ENCODE data around the gene RNF168.
"Not testable (repeated sequence)": the region's sequence is repeated elsewhere in the genome, so short reads cannot be mapped to it uniquely, and the experiment has no call there.

Gene RNF168

DNA sequence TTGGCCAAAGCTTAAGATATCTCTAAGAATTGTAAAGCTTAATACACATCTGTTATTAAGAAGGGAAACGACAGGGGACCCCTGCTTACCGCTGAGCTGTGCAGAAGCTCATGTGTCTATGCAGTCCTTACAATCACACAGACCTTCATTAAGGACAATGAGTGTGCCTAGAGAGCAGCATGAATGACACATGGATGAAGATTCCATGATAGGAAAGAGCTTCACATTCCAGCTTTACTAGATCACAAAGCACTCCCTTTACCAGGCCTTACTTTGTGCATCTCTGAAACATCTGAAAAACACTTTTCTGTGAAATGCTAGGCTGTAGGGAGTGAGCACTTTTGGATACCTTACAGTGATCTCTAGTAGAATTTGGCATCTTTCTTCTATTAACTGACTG is 32.0 kb downstream of the RNF168 start:
- no peak for DNase-seq (ENCODE audit: low read depth, low spot score)

GRCh38 chr3:196470182-196470581 is 33.4 kb downstream of the RNF168 start:
- not testable (repeated sequence) for DNase-seq (ENCODE audit: low read depth, low spot score)

DNA sequence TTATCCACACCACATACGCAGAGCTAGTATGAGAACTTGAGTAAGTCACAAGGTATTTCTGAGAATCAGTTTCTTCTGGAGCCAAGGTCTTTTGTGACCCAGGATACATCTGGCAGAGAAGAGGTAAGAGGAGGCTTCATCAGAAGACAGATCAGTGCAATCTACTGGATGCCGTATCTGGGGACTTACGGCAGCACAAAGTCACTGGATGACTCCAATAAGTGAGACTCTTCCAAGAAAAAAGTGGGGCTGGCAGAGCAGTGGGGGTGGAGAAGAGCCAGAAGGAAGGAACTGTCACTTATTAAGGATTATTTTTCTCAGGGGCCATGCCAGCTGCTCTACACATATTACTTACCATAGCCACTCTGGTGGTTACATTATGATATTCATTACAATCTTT is 39.8 kb downstream of the RNF168 start:
- DNase-seq (ENCODE audit: low read depth, low spot score): no peak

- no peak for DNase-seq (ENCODE audit: low read depth, low spot score)
Observed at GRCh38 chr3:196463478-196463756, 40.2 kb downstream of the RNF168 start.

GRCh38 chr3:196462680-196463477 is 40.7 kb downstream of the RNF168 start:
- not testable (repeated sequence) for DNase-seq (ENCODE audit: low read depth, low spot score)

DNA sequence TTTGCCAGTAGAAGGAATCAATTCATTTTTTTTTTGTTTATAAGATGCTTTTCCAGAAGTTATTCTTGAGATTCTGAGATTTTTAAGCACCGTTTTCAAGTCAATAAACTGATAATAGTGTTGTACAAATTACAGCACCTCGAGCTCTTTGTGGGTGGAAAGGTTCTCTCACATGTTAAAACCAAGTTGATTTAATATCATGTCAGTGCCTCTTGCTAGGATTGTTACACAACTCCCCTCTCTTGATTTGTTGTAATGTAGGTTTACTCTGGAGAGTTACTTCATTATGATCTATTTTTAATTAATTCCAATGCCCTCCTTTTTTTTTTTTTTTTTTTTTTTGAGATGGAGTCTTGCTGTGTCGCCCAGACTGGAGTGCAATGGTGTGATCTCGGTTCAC is 45.5 kb downstream of the RNF168 start:
- no peak for DNase-seq (ENCODE audit: low read depth, low spot score)

- DNase-seq (ENCODE audit: low read depth, low spot score): not testable (repeated sequence)
Observed at GRCh38 chr3:196457470-196457869, 46.1 kb downstream of the RNF168 start.

DNA sequence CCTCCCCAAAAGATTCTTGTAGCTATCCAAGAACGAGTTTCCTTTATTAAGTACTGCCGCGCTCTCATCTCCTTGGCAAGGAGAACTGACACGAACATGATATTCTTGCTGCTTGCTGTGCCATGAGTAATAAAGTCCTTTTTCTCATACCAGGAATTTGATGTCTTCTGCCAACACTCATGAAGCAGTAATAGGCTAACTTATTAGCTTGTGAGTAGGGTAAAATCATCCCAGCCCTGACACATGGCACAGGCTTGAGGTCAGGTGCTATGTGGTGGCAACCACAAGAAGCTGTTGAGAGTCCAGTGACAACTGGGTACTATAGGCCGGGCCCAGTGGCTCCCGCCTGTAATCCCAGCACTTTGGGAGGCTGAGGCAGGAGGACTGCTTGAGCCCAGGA is 48.6 kb downstream of the RNF168 start:
- no peak for DNase-seq (ENCODE audit: low read depth, low spot score)

DNA sequence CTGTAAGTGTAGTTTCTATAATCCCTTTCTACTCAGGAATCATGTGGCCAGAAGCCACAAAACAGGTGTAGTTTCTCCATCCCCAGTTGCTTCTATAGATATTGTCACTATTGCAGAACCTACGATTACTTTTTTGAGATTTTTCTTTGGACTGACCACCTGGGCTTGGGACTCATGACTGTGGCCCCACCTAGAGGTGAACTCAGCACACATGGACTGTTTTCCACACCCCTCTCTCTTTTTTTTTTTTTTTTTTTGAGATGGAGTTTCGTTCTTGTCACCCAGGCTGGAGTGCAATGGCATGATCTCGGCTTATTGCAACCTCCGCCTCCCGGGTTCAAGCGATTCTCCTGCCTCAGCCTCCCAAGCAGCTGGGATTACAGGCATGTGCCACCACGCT is 58.2 kb downstream of the RNF168 start:
- DNase-seq (ENCODE audit: low read depth, low spot score): not testable (repeated sequence)

GRCh38 chr3:196444500-196444894 is 59.1 kb downstream of the RNF168 start:
- DNase-seq (ENCODE audit: low read depth, low spot score): no peak

- DNase-seq (ENCODE audit: low read depth, low spot score): no peak
Observed at GRCh38 chr3:196440696-196441095, 62.9 kb downstream of the RNF168 start.

DNA sequence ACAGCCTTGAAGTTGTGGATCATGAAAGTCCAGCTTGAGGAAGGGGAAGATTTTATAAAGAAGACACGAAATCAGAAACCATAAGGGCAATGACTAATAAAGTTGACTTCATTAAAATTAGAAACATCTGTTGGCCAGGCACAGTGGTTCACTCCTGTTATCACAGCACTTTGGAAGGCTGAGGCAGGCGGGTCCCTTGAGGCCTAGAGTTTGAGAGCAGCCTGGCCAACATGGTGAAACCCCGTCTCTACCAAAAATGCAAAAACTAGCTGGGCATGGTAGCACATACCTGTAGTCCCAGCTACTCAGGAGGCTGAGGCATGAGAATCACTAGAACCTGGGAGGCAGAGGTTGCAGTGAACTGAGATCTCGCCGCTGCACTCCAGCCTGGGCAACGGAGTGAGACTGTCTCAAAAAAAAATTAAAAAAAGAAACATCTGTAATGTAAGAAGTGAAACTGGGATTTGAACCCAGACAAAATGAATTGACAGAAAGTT is 63.5 kb downstream of the RNF168 start:
- DNase-seq (ENCODE audit: low read depth, low spot score): peak; percentile 16

DNA sequence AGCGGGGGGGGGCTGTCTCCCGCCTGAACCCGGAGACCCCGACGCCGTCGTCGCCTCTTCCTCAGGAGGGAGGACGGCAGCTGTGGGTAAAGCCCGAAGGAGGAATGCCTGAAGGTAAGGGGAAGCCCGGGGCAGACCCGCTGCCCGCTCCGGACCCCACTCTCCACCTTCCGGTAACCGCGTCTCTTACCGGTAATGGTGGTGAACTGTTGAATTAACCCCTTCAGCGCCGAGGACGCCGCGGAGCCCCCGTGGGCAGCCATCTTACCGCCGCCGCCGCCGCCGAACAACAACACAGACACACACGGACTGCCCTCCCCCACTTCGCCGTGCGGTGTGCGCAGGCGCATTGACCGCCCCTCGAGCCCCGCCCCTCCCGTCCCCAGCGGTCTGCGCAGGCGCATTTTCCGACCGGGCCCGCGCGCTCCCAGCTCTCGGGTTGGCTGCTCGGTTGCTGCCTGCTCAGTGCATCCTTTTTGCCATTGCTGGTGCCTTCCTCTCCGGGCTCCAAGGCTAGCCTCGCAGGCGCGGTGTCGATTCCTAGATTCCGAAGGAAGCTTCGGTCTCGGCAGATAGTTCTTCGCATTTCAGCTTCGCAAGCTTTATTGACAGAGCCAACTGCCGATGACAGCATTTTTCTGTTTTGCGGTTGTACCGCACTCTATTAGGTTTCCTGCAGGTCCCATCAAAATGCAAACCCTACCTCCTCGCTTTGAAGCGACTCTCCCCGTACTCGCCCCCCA is 71.3 kb downstream of the RNF168 start, which contains the start of gene UBXN7:
Gene UBXN7, minus strand, starts transcription at position 291 of the 743 bp plus-strand sequence. Its CDS starts 28 bp downstream, at position 263.
- peak; percentile 88 for DNase-seq (ENCODE audit: low read depth, low spot score)

DNA sequence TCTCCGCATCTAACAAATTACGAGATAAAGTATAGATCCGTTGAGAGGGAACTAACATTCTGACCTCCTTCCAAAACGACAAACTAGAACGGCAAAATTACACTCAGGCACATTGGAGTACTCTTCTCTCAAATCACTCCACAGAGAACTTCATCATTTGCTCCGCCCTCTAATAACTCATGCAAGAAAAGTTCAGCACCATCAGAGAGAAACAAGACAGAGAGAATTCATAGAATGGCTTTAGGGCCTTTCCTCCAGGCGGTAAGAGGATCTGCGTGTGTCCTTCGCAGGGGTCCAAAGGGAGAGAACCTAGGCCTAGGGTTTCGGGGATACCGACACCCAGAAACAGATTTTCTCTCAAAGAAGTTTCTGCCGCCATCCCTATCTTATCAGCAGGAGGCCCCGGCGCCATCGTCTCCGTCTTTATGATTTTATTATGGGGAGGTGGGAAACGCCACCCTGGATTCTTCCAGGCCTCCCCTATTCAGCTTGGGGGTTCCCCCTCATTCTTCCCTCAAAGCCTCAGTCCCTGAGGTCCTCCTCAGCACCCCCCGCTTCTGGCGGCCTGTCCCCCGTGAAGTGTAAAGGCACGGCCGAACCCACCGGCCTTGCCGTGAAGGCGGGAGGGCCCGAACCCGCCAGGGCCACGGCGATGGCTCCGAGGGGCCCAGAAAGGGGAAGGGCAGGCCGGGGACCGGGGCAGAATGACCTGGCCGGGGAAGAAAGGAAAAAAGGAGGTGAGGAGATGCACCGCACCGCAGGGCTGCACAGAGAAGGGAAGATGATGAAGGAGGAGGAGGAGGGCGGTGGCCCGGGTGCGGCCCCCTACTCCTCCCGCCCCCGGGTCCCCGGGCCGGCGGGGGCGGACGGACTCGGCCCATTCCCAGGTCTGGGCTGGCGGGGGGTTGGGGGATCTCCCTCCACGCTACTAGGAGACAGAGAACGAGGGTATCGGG is 72.1 kb downstream of the RNF168 start:
- no peak for DNase-seq (ENCODE audit: low read depth, low spot score)

- DNase-seq (ENCODE audit: low read depth, low spot score): no peak
Observed at GRCh38 chr3:196428041-196428440, 75.5 kb downstream of the RNF168 start.

DNA sequence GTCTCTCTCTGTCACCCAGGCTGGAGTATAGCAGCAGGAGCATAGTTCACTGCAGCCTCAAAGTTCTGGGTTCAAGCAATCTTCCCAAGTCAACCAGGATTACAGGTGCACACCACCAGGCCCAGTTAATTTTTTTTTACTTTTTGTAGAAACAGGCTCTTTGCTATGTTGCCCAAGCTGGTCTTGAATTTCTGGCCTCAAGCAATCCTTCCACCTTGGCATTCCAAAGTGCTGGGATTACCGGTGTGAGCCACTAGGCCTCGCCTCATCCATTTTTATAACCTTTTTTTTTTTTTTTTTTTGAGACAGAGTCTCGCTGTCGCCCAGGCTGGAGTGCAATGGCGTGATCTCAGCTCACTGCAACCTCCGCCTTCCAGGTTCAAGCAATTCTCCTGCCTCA is 79.1 kb downstream of the RNF168 start:
- DNase-seq (ENCODE audit: low read depth, low spot score): not testable (repeated sequence)

- DNase-seq (ENCODE audit: low read depth, low spot score): no peak
Observed at GRCh38 chr3:196423044-196423781, 80.4 kb downstream of the RNF168 start.

DNA sequence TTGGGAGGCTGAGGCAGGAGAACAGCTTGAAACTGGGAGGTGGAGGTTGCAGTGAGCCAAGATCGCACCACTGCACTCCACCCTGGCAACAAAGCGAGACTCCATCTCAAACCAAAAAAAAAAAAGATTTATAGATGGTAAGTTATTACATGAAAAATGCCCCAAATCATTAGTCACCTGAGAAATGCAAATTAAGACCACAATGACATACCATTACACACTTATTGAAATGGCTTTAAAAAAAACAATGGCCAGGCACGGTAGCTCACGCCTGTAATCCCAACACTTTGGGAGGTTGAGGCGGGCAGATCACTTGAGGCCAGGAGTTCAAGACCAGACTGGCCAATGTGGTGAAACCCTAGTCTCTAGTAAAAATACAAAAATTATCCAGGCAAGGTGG is 81.9 kb downstream of the RNF168 start:
- DNase-seq (ENCODE audit: low read depth, low spot score): not testable (repeated sequence)

GRCh38 chr3:196419386-196419785 is 84.2 kb downstream of the RNF168 start:
- DNase-seq (ENCODE audit: low read depth, low spot score): no peak
